Hepatocyte (in vitro differentiated cells): ENCODE measurements around the gene CHMP1A. TPM values are rescaled to one million over a fixed set of nuclear protein-coding genes. Genes with fewer than 3 reads are reported as not detected.
"Not testable (repeated sequence)": the region's sequence is repeated elsewhere in the genome, so short reads cannot be mapped to it uniquely, and the experiment has no call there.

ENCODE experiments used
- DNase-seq: peaks from one replicate; pipeline ENCODE4 v3.0.0-alpha.2; 2016; ENCODE audit warnings: low spot score
- H2AFZ ChIP-seq: fragments of 200-600 bp; sonication (generic); 2 replicates; pipeline ENCODE4 v1.6.0; 2016; ENCODE audit warnings: antibody characterized with exemption, mild to moderate bottlenecking
- H3K27ac ChIP-seq: fragments of 200-600 bp; sonication (generic); 2 replicates; pipeline ENCODE4 v1.5.1; 2016; ENCODE audit warnings: mild to moderate bottlenecking
- H3K27me3 ChIP-seq: fragments of 200-600 bp; sonication (generic); 2 replicates; pipeline ENCODE4 v1.6.1; 2016
- H3K36me3 ChIP-seq: fragments of 200-600 bp; sonication (generic); replicated peaks from 2 replicates; pipeline ENCODE4 v1.5.1; 2016; ENCODE audit warnings: low read depth; ENCODE audit not compliant: insufficient read depth
- H3K4me1 ChIP-seq: fragments of 200-600 bp; sonication (generic); 2 replicates; pipeline ENCODE4 v1.5.1; 2016; ENCODE audit warnings: mild to moderate bottlenecking, moderate library complexity; ENCODE audit not compliant: insufficient read depth
- H3K4me2 ChIP-seq: fragments of 200-600 bp; sonication (generic); 2 replicates; pipeline ENCODE4 v1.6.0; 2016
- H3K4me3 ChIP-seq: fragments of 200-600 bp; sonication (generic); 2 replicates; pipeline ENCODE4 v1.5.1; 2016; ENCODE audit warnings: mild to moderate bottlenecking
- H3K79me2 ChIP-seq: fragments of 200-600 bp; sonication (generic); 2 replicates; pipeline ENCODE4 v1.6.0; 2017; ENCODE audit warnings: mild to moderate bottlenecking
- H3K9me2 ChIP-seq: fragments of 200-600 bp; sonication (generic); replicated peaks from 2 replicates; pipeline ENCODE4 v1.6.0; 2017; ENCODE audit warnings: mild to moderate bottlenecking; ENCODE audit not compliant: insufficient read depth
- H3K9me3 ChIP-seq: fragments of 200-600 bp; sonication (generic); 2 replicates; pipeline ENCODE4 v1.5.1; 2016; ENCODE audit warnings: low read depth, mild to moderate bottlenecking
- H4K20me1 ChIP-seq: fragments of 200-600 bp; sonication (generic); 2 replicates; pipeline ENCODE4 v1.6.0; 2016; ENCODE audit warnings: mild to moderate bottlenecking; ENCODE audit not compliant: insufficient read depth, poor library complexity, severe bottlenecking
- CTCF ChIP-seq: fragments of 200-600 bp; sonication (generic); IDR thresholded peaks from 2 replicates; pipeline ENCODE4 v1.5.1; 2016; ENCODE audit warnings: antibody characterized with exemption, mild to moderate bottlenecking; ENCODE audit not compliant: poor library complexity
- EZH2 ChIP-seq: fragments of 200-600 bp; sonication (generic); IDR thresholded peaks from 2 replicates; pipeline ENCODE4 v1.6.1; 2016; ENCODE audit warnings: antibody characterized with exemption, mild to moderate bottlenecking, borderline replicate concordance
- EZH2phosphoT487 ChIP-seq: fragments of 200-600 bp; sonication (generic); IDR thresholded peaks from one replicate; pipeline ENCODE4 v1.6.1; 2018; ENCODE audit warnings: antibody characterized with exemption, mild to moderate bottlenecking, low read depth, moderate library complexity; ENCODE audit not compliant: unreplicated experiment, severe bottlenecking
- WGBS: methylation state at CpG from one replicate; pipeline ENCODE4 v1.1.6; 2016; ENCODE audit warnings: low lambda C conversion rate; ENCODE audit errors: missing lambda C conversion rate; 5-methylcytosine and 5-hydroxymethylcytosine counted together
- polyA plus RNA-seq: library from polyadenylated mRNA; unstranded; fragments of >200 nt; fragmentation: Nextera tagmentation; extraction: Ambion mirVana; gene quantifications from 2 replicates; pipeline ENCODE4 v1.2.1, GENCODE V29; 2016
- total RNA-seq: library from RNA; depleted of rRNA; stranded (reverse); fragments of >200 nt; gene quantifications from 2 replicates; pipeline ENCODE4 v1.2.3, GENCODE V29; 2014

CHMP1A gene
- total and polyA plus RNA-seq, 2 experiments from 2014 or later: 73.2 to 104 TPM

GRCh38 chr16:89691986-89692569 is 34.6 kb upstream of the CHMP1A start:
- Histone ChIP-seq H3K4me3 (no peak overlapping the region), H3K4me1 (peaks cover 11% of the 10 kb centered on the region), H3K9me2 (no peaks in the 10 kb centered on the region), H4K20me1 (peaks cover 4% of the 10 kb centered on the region), H2AFZ (no peak overlapping the region), H3K36me3 (no peaks in the 10 kb centered on the region), H3K27me3 (no peaks in the 10 kb centered on the region), H3K27ac (no peak overlapping the region), H3K79me2 (peaks cover 28% of the 10 kb centered on the region), H3K9me3 (no peaks in the 10 kb centered on the region), H3K4me2 (no peak overlapping the region)
- TF ChIP-seq EZH2phosphoT487: no peak
- no peak for TF ChIP-seq CTCF
- no peak for TF ChIP-seq EZH2
- 89% methylated on average over 12 of the region's 13 CpGs for WGBS
- DNase-seq: no peak

- no peaks in the 10 kb centered on the region for H3K27me3 ChIP-seq
- H3K36me3 ChIP-seq: no peaks in the 10 kb centered on the region
- H3K4me3 ChIP-seq: no peak overlapping the region
- no peak overlapping the region for H3K4me2 ChIP-seq
- no peaks in the 10 kb centered on the region for H3K9me2 ChIP-seq
- no peak for TF ChIP-seq EZH2phosphoT487
- no peak for TF ChIP-seq EZH2
- no peak for TF ChIP-seq CTCF
- H4K20me1 ChIP-seq: peaks cover 4% of the 10 kb centered on the region
- peaks cover 11% of the 10 kb centered on the region for H3K4me1 ChIP-seq
- H3K79me2 ChIP-seq: peaks cover 28% of the 10 kb centered on the region
- 100% methylated on average over 19 of the region's 21 CpGs for WGBS
- no peaks in the 10 kb centered on the region for H3K9me3 ChIP-seq
- no peak overlapping the region for H2AFZ ChIP-seq
- H3K27ac ChIP-seq: no peak overlapping the region
- no peak for DNase-seq
Measured at GRCh38 chr16:89691231-89691985, 33.9 kb upstream of the CHMP1A start.

GRCh38 chr16:89690392-89690901 is 32.9 kb upstream of the CHMP1A start:
- TF ChIP-seq CTCF: no peak
- no peak for TF ChIP-seq EZH2
- no peak for TF ChIP-seq EZH2phosphoT487
- Histone ChIP-seq H2AFZ (no peak overlapping the region), H3K4me2 (no peak overlapping the region), H3K27ac (no peak overlapping the region), H3K4me1 (peaks cover 11% of the 10 kb centered on the region), H3K9me2 (no peaks in the 10 kb centered on the region), H3K27me3 (no peaks in the 10 kb centered on the region), H3K4me3 (no peak overlapping the region), H3K9me3 (no peaks in the 10 kb centered on the region), H3K36me3 (no peaks in the 10 kb centered on the region), H3K79me2 (peaks cover 28% of the 10 kb centered on the region), H4K20me1 (peaks cover 4% of the 10 kb centered on the region)
- DNase-seq: no peak
- 96% methylated on average over 16 of the region's 16 CpGs for WGBS

- H4K20me1 ChIP-seq, DNase-seq, H3K9me3 ChIP-seq, H3K27ac ChIP-seq, H3K4me2 ChIP-seq, H3K9me2 ChIP-seq, H3K4me3 ChIP-seq, H2AFZ ChIP-seq, H3K27me3 ChIP-seq, H3K36me3 ChIP-seq: not testable (repeated sequence)
- WGBS: 100% methylated on average over 4 of the region's 4 CpGs
- Histone ChIP-seq H3K79me2 (peaks cover 28% of the 10 kb centered on the region), H3K4me1 (peaks cover 11% of the 10 kb centered on the region)
Measured at GRCh38 chr16:89689621-89690020, 32.1 kb upstream of the CHMP1A start.
